Ureter (tissue), 1 donor: Measurements from ENCODE around the gene ENGASE. TPM values are rescaled to one million over a fixed set of nuclear protein-coding genes. Genes with fewer than 3 reads are reported as not detected.
A peak's percentile ranks its signal among the peaks of the same experiment; 100 is the strongest.

Source experiments
- DNase-seq: peaks from one replicate; pipeline ENCODE4 v3.0.0-alpha.2; 2020; ENCODE audit warnings: low spot score
- total RNA-seq: library from RNA; stranded (reverse); gene quantifications from one replicate; pipeline ENCODE4 v1.2.4, GENCODE V29; 2023
- donor health status: DM: yes; HTN: yes; CAD: no.

Gene ENGASE
- total RNA-seq, 1 donor from 2014 or later: 119 TPM

DNA sequence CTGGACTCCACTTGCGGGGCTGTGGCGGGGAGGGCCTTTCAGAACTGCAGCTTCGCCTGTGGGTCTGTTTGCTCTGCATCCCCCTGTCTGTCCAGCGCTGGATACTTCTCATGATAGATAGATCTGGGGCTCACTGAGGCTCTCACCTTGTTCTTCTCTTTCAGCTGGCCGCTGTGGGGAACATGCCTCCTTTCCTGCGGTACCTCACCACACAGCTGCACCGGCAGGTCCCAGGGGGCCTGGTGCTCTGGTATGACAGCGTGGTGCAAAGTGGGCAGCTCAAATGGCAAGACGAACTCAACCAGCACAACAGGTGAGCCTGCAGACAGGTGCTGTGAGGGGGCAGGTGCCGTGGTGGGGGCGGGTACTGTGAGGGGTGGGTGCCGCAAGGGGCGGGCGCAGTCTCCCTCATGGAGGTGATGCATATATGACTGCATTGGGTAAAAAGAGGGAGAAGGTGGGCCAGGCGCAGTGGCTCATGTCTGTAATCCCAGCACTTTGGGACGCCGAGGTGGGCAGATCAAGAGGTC, 6.2 kb downstream of the ENGASE start:
- no peak for DNase-seq

DNA sequence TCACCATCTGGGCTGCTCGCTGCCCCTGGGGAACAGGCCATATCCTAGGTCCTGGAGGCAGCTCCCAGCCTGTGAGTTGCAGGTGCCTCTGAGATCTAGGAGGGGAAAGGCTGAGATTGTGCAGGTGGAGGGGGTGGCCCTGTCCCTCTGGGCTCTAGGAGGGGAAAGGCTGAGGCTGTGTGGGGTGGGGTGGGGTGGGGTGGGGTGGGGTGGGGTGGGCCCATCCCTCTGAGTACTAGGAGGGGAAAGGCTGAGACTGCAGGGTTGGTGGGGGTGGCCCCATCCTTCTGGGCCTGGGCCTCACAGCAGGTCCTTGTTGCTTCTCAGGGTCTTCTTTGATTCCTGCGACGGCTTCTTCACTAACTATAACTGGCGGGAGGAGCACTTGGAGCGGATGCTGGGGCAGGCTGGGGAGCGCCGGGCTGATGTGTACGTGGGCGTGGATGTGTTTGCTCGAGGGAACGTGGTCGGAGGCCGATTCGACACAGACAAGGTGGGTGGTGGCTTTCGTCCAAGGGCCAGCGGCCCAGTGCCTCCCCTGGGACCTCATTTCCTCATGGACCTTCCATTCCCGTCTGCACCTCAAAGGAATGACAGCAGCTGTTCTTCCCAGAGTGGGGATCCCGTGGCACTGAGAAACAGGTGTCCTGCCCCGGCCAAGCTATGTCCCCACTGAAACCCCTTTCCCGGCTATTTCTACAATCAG, 7.1 kb downstream of the ENGASE start:
- no peak for DNase-seq

DNA sequence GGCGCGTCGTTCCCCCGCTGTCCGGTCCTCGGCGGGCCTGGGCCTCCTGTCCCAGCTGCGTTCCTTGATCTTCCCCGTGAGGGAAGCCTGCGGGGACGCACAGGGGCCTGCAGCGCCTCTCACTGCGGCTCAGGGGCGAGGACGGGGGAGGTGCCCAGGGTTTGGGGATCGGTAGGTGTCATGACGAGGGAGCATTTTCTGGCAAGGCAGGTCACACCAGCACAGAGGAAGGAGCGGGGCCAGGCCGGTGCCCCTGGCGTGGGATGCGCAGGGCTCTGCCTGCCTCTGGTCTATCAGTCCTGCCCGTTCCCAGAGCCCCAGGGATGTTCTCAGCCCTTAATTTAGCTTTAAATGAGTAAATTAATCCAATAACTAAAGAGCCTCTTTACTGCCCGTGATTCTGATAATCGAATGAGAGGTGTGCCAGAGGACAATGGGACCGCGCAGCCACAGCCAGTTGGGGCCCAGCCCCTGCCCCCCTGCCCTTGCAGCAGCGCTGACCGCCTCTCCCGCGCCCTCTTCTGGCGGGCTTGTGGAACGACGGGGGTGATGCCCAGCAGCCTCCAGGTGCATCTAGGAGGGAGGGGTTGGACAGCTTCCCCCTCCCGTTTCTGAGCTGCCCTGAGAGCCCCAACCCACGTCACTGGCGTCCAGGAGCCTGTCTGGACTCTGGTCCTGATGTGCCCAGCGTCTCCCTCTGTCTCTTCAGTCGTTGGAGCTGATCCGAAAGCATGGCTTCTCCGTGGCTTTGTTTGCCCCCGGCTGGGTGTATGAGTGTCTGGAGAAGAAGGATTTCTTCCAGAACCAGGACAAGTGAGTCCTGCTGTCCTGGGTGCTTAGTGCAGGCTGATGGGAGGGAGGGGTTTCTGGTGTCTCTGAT, 7.9 kb downstream of the ENGASE start:
- DNase-seq: no peak

DNA sequence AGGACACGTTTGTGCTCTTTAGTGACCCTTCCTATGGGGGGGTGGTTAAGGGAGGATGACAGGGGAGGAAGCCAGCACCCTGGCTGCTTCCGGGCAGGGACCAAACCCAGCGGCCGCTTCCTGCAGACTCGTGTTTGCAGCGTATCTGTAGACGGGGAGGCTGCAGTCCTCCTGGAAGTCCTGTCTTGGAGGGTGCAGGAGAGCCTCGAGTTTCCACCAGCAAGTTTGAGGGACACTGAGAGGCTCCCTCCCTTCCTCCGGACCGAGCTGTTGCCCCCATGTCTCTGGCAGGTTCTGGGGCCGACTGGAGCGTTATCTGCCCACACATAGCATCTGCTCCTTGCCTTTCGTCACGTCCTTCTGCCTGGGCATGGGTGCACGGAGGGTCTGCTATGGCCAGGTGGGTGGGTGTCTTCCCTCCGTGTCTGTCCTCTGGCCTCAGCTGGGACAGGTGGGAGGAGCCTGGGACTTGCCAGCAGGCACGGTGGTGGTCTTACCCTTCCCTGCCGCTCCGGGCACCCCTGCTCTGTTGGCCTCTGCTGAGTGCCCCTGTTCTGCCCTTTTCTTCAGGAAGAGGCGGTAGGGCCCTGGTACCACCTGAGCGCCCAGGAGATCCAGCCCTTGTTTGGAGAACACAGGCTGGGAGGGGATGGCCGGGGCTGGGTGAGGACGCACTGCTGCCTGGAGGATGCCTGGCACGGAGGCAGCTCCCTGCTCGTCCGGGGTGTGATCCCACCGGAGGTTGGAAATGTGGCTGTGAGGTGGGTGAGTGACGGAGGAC, 8.8 kb downstream of the ENGASE start:
- DNase-seq: no peak

DNA sequence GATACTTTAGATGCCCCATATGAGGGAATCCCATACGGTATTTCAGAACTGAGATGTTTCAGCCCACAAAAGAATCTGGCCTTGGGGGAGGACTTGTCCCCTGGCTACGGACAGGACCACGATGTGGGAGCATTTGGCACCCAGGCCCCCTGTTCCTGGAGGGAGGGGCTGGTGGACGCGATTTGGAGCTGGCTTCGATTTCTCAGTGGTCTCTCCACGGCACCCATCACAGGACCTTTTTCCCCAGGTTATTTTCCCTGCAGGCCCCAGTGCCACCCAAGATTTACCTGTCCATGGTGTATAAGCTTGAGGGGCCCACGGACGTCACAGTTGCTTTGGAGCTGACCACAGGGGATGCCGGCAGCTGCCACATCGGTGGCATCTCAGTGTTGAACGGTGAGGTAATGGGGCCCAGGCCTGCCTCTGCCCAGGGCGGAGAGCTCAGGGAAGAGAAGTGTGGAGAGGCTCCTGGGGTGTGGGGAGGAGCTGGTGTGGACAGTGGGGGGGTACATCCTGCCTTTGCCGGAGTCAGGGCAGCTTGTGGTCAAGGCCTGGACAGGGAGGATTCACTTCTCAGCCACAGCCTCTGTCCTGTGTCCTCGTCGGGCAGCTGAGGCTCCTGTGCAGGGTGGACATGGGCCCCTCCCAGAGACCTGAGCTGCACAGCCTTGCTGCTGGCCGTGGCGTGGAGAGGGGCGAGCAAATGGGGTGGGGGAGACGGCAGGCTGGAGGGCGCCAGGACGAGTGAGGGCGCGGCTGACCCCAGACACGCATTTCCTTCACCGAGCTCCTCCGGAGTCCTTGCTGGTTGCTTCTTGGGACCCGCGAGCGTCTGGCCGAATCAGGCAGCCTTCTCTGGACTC, 9.9 kb downstream of the ENGASE start:
- no peak for DNase-seq

DNA sequence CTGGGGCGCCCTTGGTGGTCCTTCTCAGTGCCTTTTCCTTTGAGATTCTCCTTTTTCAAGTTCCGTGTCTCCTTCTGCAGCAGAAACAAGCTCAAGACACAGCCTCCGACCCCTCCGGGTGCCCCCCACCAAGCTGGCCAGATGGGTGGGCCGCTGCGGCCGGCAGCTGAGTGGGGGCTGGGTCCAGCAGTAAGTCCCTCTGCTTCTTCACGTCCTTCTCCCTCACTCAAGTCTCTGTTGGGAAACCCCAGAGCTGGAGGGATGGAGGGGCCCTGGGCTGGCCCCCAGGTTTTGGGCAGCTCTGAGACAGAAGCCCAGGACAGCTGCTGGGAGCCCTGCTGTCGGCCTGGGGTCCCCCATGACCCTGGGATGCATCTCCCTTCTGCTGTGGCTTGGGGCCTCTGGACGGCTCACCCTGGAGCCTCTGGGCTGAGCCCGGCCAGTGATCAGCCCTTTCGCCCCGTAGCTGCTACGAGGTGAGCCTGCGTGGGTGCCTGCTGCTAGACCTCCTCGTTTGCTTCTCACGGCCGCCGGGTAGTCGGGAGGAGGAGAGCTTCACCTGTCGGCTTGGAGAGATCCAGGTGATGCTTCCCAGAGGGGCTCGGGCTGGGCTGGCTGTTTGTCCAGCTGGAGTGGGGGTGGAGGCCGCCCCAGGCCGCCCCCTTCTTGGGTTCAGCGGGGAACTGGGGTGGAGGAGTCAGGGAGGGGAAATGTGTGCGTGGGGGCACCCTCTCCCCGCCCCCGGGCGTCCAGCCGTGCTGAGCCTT, 10.7 kb downstream of the ENGASE start:
- DNase-seq: no peak

DNA sequence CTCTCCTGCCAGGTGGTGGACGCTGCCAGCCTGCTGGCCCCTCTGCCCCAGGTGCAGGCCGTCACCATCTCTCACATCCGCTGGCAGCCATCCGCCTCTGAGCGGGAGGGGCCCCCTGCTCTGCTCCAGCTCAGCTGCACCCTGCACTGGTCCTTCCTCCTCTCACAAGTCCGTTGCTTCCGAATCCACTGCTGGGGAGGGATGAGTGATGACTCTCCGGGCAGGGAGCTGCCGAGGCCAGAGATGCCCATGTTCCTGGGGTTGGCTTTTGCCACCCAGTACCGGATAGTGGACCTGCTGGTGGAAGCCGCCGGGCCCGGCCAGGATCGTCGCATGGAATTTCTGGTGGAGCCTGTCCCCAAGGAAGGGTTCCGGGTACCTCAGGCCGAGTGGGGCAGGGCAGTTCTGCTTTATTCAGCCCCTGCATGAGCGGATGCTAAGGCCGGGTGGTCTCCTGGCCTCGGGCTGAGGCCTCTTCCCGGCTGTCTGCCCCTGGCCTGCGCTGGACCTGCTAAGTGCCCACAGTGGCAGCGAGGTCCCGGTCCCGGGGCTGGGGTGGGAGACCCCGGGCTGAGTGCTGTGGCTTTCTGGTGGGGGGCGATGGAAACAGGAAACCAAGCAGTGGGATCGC, 11.4 kb downstream of the ENGASE start:
- DNase-seq: no peak

DNA sequence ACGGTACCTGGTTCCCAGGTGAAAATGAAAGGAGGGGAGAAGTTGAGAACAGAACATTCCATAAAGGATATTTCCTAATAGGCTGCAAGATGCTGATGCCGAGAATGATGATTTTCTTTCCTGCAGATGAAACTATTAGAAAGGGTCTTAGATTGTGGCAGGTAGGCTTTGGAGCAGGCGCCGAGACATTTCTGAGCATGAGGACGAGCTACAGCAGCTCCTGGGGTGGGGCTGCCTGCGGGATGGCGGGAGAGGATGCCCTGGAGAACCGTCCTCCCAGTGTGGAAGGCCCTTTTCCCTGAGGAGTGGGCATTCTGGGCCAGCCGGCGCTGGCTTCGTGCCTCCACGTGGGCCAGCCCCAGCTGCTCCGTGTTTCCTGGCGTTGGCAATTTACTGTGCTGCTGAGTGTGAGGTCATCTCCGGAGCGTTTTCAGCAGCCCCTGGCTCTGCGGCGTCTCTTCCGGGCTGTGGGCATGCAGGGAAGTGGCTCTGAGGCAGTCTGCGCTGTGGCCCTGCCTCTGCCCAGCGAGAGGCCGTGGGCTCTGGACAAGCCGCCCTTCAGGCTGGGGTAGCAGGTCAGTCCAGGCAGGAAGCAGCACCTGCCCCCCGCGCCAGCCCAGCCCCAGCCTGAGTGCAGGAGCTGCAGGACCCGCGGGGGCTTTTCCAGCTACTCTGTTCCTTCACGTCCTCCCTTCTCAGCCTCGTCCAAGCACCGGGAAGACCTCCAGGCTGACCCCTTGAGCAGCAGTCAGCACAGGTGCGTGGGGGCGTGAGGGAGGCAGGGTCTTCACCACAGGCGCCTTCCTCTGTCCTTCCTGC, 12.2 kb downstream of the ENGASE start:
- no peak for DNase-seq

DNA sequence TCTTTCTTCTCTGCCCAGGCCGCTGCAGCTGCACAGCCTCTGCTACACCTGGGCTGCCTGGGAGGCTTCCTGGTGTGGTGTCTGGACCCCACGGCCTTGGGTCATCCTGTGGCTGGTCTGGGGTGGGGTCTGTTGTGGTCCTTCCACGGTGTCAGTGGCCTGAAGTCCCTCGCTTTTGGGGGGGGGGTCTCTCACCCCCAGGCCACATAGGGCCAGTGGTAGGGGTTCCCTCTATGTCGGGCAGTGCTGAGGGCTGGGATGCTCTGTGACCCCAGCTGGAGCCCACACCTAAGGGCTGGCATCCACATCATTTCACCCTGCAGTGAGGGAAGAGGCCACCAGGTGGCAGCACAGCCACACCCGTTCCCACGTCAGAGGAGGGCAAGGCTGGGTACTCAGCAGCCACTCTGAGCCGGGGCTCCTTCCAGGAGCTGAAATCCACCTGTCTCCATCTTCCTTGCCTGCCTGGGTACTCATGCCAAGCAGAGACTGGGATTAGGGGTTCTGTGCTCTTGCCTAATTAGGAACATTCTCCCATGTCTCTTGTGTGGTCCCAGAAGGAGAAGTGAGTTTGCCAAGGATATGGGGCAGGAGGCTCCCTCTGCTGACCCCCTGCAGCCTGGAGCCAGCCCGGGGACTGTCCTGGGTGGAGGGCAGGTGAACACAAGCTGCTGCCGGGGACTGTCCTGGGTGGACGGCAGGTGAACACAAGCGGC, 13.0 kb downstream of the ENGASE start:
- DNase-seq: peak; percentile 79

DNA sequence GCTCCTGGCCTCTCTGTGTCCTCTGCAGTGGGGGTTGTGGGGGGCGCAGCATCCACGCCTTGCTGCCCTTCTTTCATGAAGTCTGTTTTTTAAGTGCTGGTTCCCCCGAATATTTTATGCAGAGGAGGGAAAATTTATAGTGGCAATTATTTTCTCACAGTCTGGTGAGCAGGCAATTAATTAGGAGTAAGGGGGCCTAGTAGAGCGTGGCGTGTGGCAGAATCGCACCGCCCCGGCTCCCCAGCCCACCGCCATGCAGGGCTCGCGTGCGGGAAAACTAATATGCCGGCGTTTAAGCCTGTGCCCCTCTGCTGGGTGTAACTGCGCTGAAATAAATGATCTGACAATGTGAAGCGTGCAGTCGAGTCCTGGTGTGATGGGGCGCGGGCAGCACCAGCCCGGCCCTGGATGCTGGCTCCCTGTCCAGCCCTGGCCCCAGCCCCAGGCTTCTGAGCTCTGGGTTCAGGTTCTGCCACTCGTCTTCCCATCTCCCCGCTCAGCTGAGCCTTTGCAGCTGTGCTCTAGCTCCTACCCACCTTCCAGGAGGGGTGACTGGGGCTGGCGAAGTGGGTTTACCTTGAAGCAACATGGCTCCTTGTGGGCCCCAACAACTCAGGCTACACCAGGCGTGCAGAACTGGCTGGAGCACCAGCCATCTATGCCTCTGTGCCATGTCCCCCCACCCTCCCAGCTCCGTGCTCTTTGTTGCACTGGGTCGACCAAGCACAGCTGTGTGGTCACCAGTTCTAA, 13.8 kb downstream of the ENGASE start:
- DNase-seq: no peak

DNA sequence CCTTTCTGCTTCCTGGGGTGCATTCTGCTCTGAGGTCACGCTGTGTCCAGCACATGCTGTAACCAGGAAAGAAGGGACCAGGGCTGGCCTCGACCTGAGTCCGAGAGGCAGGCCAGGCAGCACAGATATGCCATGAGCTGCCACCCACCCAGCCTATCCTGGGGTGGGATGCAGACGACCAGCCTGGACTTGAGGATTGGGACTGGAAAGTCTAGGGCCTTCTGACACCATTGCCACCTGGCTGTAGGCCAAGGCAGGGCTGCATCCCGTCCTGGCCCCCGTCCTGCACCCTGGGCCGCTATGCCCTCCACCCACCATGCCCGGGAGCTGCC, 14.3 kb downstream of the ENGASE start:
- DNase-seq: no peak

DNA sequence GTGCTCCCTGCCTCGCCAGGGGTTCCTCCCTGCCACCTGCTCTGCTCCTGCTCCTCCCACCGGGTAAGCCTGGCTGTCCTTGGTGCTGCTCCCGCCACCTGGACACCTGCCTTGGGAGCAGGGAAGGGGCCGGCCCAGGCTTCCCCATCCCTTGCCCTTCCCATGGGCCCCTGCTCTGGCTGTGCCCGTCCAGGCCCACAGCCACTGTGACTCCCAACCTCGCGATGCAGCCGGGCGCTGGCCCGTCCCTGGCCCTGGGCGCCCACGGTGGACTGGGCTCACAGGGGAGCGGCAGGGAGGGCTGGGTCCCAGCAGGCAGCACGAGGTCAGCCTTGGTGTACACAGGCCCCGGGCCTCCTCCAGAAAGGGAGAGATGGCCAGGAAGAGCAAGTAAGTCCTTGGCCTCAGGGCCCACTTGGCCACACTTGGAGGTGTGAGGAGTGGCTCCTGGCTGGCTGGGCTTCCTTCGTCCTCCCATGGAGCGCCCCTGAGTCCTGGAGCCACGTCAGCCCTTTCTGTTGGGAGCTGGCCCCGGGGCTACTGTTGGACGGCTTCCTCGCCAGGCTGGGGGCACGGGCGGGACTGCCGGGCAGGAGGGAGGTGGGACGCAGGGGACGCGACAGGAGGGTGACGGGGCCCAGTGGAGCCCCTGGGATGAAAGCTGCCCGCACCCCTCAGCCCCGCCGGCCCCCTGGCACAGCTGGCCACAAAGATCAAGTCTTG, 15.3 kb downstream of the ENGASE start:
- DNase-seq: no peak

DNA sequence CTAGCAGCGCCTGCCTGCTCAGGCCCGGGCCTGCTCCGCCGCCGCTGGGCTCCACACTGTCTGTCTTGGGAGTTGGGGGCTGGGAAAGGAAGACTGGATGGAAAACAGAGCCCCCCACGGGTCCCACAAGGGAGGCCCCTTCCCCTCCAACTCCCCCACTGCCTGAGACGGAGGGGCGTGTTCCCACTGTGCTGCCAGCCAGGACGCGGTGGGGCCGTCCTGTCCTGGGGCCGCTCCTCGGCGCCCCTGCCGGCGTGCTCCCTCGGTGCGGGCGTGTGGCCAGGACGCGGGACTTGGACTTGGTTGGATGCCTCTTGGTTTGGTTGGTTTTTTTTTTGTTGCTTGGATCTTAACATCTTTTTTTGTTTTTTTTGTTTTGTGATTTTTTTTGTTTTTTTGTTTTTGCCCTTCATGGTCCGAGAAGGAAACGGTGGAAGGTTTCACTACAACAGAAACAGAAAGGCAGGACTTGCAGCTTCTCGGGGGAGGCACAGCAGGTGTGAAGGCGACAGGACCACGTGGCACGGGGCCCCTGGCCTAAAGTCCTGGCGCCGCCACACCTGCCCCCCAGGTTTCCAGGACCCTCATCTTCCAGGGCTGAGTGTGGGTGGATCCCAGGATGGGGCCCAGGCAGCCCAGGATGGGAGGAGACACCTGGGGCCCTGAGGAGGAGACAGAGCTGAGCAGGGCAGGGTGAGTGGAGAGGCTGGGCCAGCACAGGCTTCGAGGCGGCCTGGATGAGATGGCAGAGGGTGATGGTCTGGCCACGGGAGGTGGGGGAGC, 16.0 kb downstream of the ENGASE start:
- no peak for DNase-seq

DNA sequence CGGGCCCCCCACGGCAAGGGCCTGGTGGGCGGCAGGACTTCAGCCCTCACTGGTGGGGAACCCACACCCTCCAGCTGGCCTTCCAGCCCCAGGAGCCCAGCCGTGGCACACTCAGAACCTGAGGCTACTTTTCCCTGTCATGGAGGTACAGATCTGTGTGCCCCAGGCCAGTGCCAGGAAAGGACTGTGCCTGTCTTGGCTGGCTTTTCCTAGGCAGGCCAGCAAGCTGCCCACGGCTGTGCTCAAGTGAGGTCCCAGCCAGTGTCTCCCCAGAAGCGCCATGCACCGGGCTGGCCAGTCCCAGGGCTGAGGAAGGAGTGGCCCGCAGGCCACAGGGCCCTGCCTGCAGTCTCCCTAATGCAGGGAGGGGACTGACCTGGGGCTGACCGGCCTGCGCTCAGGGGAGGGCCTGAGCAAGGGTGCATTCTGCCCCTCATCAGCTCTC, 16.6 kb downstream of the ENGASE start:
- no peak for DNase-seq

DNA sequence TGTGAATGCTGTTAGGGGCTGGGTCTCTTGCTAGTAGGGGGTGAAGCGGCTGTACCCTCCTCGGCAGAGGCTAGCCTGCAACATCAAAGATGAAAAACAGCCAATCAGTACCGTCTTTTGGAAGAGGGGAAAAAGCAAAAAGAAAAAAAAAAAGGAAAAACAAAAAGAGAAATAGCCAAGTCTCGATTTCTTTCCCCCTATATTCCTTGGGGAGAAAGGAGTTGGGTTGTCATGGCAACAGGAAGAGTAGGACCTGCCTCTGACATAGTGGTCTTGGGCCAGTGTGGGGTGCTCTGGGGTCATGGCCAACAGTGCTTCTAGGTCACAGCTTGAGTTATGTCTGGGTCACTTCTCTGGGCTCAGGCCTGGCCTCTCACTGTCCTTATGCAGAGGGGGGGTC, 17.9 kb downstream of the ENGASE start:
- no peak for DNase-seq

DNA sequence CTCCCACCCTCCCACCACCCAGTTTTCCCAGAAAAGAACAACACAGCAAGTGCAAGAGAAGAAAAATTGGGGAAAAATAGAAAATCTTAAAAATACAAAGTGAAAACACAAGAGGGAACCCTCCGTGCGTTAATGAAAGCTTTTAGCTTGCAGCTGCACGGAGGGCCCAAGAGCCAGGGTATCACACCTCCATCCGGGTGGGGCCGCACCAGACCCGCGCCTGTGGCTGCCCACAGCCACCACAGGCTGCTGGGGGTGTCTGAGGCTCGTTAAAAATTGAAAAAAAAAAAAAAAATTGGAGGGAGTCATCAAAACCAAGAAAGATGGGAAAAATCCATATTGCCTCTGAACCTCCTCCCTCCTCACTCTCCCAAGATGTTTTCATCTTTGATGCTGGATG, 18.6 kb downstream of the ENGASE start:
- DNase-seq: no peak
